ENCODE measurements around the gene CHSY1.

GRCh38 chr15:101215681-101216080 lies 36.2 kb downstream of the CHSY1 start:
- TF ChIP-seq CTCF (IDR thresholded peaks at IDR 0.05) (no peak), POLR2A (IDR thresholded peaks at IDR 0.05) (no peak)
